Measurements from ENCODE around the gene RHEX.
"Not testable (repeated sequence)": the region's sequence is repeated elsewhere in the genome, so short reads cannot be mapped to it uniquely, and the experiment has no call there.

RHEX gene

DNA sequence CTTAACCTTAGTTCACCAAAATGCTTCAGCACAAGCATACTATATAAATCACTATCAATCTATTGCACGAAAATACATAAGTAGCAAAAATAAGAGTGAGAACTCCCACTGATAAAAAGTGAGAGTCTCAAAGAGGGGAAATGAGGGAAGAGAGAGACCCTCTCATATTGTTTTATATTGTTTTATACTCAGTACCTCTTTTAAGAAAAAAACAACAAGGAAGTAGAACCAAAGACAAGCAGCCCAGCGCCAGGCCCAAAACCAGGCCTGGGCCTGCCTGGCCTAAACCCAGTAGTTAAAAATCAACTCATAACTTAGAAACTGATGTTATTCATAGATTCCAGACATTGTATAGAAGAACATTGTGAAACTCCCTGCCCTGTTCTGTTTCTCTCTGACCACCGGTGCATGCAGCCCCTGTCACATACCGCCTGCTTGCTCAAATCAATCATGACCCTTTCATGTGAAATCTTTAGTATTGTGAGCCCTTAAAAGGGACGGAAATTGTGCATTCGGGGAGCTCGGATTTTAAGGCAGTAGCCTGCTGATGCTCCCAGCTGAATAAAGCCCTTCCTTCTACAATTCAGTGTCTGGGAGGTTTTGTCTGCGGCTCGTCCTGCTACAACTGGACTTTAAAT, 5.4 kb downstream of the RHEX start:
- DNase-seq (ENCODE audit: extremely low read depth in 1 of 2, low read depth in 1 of 2) = not testable (repeated sequence)

- no peak for DNase-seq (ENCODE audit: extremely low read depth in 1 of 2, low read depth in 1 of 2)
Measured at GRCh38 chr1:206058927-206059292, 5.9 kb downstream of the RHEX start.

GRCh38 chr1:206059355-206059915, 6.5 kb downstream of the RHEX start:
- no peak for DNase-seq (ENCODE audit: extremely low read depth in 1 of 2, low read depth in 1 of 2)

DNA sequence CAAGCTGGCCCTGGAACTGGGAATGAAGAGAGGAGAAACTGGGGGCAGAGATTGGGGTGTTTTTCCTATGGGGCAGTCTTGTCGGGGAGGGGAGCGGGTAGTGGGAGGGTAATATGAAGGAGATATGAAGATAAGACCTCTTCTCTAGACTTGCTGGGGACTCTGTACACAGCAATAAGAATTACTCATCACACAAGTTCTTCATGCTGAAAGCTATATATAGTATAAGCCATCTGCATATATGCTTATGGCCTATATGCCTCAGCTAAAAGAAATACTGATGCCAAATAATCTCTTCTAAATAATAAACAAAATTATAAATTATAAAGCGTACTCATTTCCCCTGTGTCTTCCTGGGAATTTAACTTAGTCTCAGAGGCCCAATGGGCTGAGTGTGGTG, 7.9 kb downstream of the RHEX start:
- DNase-seq (ENCODE audit: extremely low read depth in 1 of 2, low read depth in 1 of 2) = no peak

DNA sequence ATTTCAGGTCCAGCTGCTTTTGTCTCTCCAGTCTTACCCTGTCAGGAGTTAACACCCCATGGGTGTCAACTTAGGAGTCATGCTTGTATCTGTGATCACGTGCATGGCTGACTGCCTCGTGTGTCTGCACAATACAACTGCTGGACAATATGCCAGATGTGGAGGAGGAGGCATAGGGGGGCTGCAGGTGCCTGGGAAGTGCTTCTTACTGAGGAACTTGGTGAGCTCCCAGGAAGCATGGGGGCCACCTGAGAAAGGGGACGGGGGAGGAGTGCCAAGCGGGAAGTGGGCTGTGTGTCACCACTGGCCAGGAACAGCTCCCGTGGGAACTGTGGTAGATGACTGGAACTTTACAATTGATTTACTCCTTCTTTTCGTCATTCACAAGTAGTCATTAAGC, 9.5 kb downstream of the RHEX start:
- no peak for DNase-seq (ENCODE audit: extremely low read depth in 1 of 2, low read depth in 1 of 2)

DNA sequence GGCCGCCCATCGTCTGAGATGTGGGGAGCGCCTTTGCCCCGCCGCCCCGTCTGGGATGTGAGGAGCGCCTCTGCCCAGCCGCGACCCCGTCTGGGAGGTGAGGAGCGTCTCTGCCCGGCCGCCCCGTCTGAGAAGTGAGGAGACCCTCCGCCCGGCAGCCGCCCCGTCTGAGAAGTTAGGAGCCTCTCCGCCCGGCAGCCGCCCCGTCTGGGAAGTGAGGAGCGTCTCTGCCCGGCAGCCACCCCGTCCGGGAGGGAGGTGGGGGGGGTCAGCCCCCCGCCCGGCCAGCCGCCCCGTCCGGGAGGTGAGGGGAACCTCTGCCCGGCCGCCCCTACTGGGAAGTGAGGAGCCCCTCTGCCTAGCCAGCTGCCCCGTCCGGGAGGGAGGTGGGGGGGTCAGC, 11.0 kb downstream of the RHEX start:
- not testable (repeated sequence) for DNase-seq (ENCODE audit: extremely low read depth in 1 of 2, low read depth in 1 of 2)

DNA sequence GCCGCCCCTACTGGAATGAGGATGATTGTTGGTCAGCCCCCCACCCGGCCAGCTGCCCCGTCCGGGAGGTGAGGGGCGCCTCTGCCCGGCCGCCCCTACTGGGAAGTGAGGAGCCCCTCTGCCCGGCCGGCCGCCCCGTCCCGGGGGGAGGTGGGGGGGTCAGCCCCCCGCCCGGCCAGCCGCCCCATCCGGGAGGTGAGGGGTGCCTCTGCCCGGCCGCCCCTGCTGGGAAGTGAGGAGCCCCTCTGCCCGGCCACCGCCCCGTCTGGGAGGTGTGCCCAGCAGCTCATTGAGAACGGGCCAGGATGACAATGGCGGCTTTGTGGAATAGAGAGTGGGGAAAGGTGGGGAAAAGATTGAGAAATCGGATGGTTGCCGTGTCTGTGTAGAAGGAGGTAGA, 11.5 kb downstream of the RHEX start:
- DNase-seq (ENCODE audit: extremely low read depth in 1 of 2, low read depth in 1 of 2) = not testable (repeated sequence)

DNA sequence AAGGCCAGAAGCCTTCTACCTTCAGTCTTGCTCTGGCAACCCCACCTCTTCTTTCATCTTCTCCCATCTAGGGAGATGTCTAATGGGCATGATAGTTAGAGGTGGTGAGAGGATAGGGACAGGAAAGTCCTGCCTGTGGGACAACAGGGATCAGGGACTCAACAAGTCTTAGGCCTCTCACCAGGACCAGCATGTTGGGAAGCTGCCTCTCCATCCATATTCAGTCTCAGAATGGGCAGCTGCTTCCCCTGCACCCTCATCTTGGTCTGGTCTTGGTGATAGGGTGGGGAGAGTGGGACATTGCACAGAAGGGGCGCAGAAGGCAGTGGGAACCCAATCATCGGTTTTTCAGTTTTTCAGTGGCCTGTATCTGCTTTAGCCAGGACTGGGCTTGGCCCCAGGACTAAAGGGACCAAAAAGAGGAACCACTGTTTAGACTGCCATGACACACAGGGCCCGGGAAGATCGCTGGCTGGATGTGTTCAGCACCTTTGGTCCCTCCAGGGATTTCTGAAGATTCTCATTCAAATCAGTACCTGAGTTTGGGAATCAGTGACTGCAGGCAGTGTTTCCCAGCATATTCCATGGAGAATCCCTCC, 12.7 kb downstream of the RHEX start:
- no peak for DNase-seq (ENCODE audit: extremely low read depth in 1 of 2, low read depth in 1 of 2)

- DNase-seq (ENCODE audit: extremely low read depth in 1 of 2, low read depth in 1 of 2) = no peak
Measured at GRCh38 chr1:206066479-206067171, 13.7 kb downstream of the RHEX start.

GRCh38 chr1:206067486-206068227, 14.7 kb downstream of the RHEX start:
- DNase-seq (ENCODE audit: extremely low read depth in 1 of 2, low read depth in 1 of 2) = no peak

DNA sequence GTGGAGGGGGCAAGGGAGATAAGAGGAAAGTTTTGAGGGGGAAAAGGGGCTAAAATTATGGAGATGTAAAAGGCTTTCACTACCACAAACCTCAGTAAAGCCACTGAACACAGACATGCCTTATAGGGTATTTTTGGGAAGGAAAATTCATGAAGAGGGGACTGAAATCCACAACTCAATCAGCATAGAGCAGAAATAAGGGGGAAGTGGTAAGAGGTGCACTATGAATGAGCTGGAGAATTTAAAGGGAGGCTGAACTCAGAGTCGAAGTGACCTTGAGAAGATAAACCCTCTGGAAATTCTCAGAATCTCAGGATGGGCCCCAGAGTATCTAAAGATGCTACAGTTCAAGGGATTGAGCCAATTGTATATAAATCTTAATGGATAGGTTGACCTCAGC, 15.3 kb downstream of the RHEX start:
- no peak for DNase-seq (ENCODE audit: extremely low read depth in 1 of 2, low read depth in 1 of 2)

- no peak for DNase-seq (ENCODE audit: extremely low read depth in 1 of 2, low read depth in 1 of 2)
Measured at GRCh38 chr1:206070627-206071304, 17.8 kb downstream of the RHEX start.

DNA sequence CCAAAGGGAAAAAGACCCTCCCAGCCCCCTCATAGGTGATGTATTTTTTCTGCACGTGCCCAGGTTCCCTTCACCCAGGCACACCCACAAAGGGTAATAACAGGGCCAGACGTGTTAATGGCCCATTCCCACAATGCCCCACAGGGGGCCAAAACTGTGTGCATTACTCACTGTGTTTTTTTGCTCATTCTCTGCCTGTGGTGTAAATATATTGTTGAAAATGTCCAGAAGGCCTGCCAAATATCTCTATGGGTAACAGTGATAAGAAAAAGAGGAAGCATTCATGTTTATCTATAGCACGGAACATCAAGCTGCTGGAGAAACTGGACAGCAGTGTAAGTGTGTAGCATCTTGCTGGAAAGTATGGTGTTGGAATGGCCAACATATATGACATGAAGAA, 21.9 kb downstream of the RHEX start:
- no peak for DNase-seq (ENCODE audit: extremely low read depth in 1 of 2, low read depth in 1 of 2)

DNA sequence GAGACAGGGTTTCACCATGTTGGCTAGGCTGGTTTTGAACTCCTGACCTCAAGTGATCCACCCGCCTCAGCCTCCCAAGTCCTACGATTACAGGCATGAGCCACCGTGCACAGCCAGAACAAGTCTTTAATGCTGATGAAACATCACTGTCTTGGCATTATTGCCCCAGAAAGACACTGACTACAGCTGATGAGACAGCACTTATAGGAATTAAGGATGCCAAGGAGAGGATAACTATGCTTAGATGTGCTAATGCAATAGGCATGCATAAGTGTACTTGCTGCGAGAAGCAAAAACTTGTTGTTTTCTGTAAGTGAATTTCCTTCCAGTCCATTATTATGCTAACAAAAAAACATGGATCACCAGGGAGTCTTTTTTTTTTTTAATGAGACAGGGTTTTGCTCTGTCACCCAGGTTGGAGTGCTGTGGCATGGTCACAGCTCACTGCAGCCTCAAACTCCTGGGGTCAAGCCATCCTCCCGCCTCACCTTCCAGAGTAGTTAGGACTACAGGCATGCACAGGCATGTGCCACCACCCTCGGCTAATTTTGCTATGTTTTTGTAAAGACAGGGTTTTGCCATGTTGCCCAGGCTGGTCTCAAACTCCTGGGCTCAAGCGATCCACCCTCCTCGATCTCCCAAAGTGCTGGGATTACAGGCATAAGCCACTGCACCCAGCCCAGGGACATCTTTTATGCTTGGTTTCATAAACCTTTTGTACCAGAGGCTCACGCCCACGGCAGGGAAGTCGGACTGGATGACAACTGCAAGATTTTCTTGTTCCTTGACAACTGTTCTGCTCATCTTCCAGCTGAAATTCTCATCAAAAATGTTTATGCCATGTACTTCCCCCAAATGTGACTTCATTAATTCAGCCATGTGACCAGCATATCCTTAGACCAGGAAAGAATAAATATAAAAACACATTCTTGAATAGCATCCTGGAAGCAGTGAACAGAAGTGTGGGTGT, 23.1 kb downstream of the RHEX start:
- DNase-seq (ENCODE audit: extremely low read depth in 1 of 2, low read depth in 1 of 2) = no peak

GRCh38 chr1:206079135-206079534, 26.2 kb downstream of the RHEX start:
- no peak for DNase-seq (ENCODE audit: extremely low read depth in 1 of 2, low read depth in 1 of 2)

DNA sequence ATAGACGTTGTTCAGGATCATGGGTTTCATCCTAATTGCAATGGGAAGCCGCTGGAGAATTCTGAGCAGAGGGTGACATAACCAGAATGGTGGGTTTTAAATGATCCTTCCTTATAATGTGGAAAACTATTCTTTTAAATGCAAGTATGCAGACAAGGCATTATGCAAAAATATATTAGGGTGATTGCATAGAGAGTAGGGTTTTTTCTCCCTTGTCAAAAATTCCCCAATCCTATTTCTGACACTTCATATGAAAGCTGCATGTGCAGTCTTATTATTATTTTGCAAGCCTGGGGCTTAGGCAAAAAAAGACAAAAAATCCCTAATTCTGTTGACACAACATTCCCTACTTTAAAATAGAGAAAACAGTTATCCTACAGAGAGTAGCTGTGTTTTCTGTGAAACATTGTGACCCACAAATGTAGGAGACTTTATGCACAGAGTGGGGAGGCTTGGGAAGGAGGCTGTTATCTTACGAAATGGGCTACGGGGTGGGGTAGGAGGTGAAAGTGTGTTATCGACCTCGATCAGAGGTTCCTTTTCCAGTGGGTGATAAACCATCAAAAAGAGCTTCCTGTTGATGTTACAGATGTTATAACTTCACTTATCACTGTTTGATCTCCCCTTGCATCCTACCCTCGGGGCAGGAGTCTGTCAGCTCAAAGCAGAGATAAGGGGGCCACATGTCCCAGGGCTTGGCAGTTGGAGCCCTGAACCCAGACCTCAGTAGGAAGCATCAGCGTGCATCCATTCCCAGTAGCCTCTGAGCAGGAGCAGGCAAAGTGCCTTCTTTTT, 27.2 kb downstream of the RHEX start:
- no peak for DNase-seq (ENCODE audit: extremely low read depth in 1 of 2, low read depth in 1 of 2)

- DNase-seq (ENCODE audit: extremely low read depth in 1 of 2, low read depth in 1 of 2) = no peak
Measured at GRCh38 chr1:206081856-206082255, 28.9 kb downstream of the RHEX start.

- DNase-seq (ENCODE audit: extremely low read depth in 1 of 2, low read depth in 1 of 2) = no peak
Measured at GRCh38 chr1:206082831-206083695, 30.1 kb downstream of the RHEX start.
